Left cardiac atrium (tissue), 4 donors: Measurements from ENCODE around the gene ATF6. TPM values are rescaled to one million over a fixed set of nuclear protein-coding genes. Genes with fewer than 3 reads are reported as not detected.

Source experiments
- ATAC-seq, 2 donors: fragments of 200-7000 bp; cut with Tn5 transposase; one replicate each; pipeline ENCODE4 v1.9.1; 2020; ENCODE audit warnings: mild to moderate bottlenecking in 2 of 2, moderate library complexity in 2 of 2
- DNase-seq: peaks from one replicate; pipeline ENCODE4 v3.0.0-alpha.2; 2020
- intact Hi-C, 2 donors: fragments of 100-400 bp; cut with DNase I; formaldehyde crosslinking; loops; one replicate each; pipeline versions ENCODE4 v1.14.1 to v1.15.1; 2022 to 2023
- total RNA-seq, 2 donors: library from RNA; stranded (reverse); fragmentation: NEBNext Ultra II Directional; extraction: Animal tissue kit (Norgen Biotek cat#: 25700); gene quantifications; one replicate each; pipeline ENCODE4 v1.2.1, GENCODE V29; 2021
- donor health status: DM: no; HTN: yes; CAD: no.
- donor health status: DM: no; HTN: yes; CAD: no; lungs with severe emphysema.
- donor health status: DM: yes; HTN: yes; CAD: no.
- donor health status: Dilated cardiomyopathy.

The ATF6 gene
- total RNA-seq, 2 donors from 2014 or later, result 14.4 to 20.3 TPM

GRCh38 chr1:162004441-162004950, 238.4 kb downstream of the ATF6 start:
- ATAC-seq (no peak), DNase-seq (no peak)
- intact Hi-C loops, result no loop called here

- ATAC-seq (no peak), DNase-seq (no peak)
- intact Hi-C loops, result no loop called here
Measured at GRCh38 chr1:162006081-162006480, 240.0 kb downstream of the ATF6 start.

GRCh38 chr1:162007466-162007865, 241.3 kb downstream of the ATF6 start:
- intact Hi-C loops, result no loop called here

GRCh38 chr1:162008799-162009198, 242.7 kb downstream of the ATF6 start:
- intact Hi-C loops, result no loop called here

More at GRCh38 chr1:162007466-162007865, 241.3 kb downstream of the ATF6 start:
- no peak for ATAC-seq
- DNase-seq, result no peak

DNA sequence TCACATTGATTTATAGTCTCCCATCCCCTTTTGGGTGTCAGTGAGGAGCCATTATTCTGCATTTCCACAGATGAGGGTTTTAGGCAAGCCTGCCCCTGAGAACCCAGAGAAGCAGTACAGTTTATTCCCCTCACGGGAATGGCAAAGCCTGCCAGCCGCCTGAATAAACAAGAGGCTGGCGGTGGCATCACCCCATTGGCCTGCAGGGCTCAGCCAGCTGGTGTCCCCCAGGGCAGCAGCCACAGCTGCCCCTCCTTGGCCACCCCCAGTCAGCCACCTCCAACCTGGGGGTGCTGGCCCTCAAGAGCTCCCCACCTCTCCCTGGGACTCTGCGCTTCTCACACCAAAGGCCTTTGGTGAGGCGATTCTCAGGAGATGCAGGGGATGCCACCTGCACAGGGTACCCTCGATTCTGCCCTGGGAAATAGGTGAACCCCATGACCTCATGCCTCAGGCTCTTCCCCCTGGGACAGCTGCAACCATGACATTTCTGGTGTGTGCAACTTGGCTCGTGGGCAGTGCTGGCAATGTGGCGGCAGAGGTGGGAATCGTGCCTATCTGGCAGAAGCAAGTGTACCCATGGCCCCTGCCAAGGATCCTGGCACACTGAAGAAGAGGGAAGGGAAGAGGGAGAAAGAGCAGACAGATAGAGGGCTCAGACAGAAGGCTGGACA, 243.5 kb downstream of the ATF6 start:
- no peak for DNase-seq
- intact Hi-C loops, result no loop called here

More at GRCh38 chr1:162008799-162009198, 242.7 kb downstream of the ATF6 start:
- no peak for ATAC-seq
- DNase-seq, result no peak

GRCh38 chr1:162010175-162010506, 244.0 kb downstream of the ATF6 start:
- no peak for DNase-seq
- intact Hi-C loops, result no loop called here
- no peak for ATAC-seq

More for the DNA sequence above, 243.5 kb downstream of the ATF6 start:
- peak; percentile 47 to 62 for ATAC-seq

DNA sequence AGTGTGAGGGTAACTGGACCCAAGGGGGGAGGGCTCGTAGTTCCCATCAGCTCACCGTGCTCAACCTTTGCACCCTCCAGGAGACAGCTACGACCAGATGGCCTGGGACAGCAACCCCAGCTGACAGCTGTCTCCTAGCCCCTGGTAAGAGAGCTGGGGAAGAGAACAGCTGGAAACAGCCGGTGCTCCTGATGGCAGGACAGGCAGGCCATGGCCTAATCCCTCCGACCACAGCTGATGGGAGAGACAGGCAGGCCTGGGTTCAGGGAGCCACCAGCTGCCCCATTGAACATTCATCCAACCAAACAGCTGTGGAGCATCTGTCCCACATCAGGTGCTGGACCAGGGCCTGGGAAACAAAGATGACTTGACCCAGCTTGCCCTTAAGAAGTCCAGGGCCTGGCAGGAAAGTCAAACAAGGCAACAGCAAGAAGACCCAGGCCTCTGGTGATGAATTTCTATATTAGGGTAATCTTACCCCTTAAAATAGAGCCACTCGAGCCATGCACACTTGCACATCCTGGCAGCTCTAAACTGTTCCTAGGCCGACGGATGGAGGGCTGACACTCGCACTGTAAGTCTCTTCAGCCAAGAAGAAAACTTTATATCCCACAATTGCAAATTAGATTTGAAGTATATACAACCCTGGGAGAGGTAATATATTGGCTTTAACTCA, 245.4 kb downstream of the ATF6 start:
- ATAC-seq (peak; percentile 77 to 84), DNase-seq (peak; percentile 57)
- intact Hi-C loops, result no loop called here

GRCh38 chr1:162013289-162013688, 247.2 kb downstream of the ATF6 start:
- intact Hi-C loops, result no loop called here
- ATAC-seq, result no peak

More at GRCh38 chr1:162013289-162013688, 247.2 kb downstream of the ATF6 start:
- no peak for DNase-seq

Other genes with a start within 250 kb of the ATF6 start
- 1 to 10 TPM; 2.8 to 3.2 TPM for gene HSPA6, start 241.8 kb upstream of the ATF6 start, total RNA-seq
- 10 to 100 TPM; 42.9 to 53.7 TPM for gene FCGR3A, start 216.5 kb upstream of the ATF6 start, total RNA-seq
- gene FCGR3B, start 135.1 kb upstream of the ATF6 start, total RNA-seq, result 1 to 10 TPM; 2.4 to 6.1 TPM
- 10 to 100 TPM; 14.2 to 42.4 TPM for gene FCGR2B, start 103.2 kb upstream of the ATF6 start, total RNA-seq
- gene FCRLA, start 59.1 kb upstream of the ATF6 start, total RNA-seq, result under 1 TPM in 1 of 2 donors, not detected in 1; 0.12 TPM
- under 1 TPM; 0.24 to 0.77 TPM for gene FCRLB, start 44.8 kb upstream of the ATF6 start, total RNA-seq
- gene DUSP12, start 16.5 kb upstream of the ATF6 start, total RNA-seq, result 10 to 100 TPM; 10.9 to 12.0 TPM